A549 (cell line): ENCODE data around the gene QPCT. TPM values are rescaled to one million over a fixed set of nuclear protein-coding genes. Genes with fewer than 3 reads are reported as not detected.
"Not testable (repeated sequence)": the region's sequence is repeated elsewhere in the genome, so short reads cannot be mapped to it uniquely, and the experiment has no call there.

Experiments
- ATAC-seq, 2 experiments: fragments of 200-7000 bp in 1 of 2; fragments of >200 bp in 1 of 2; cut with Nextera tagmentation in 1 of 2; cut with Tn5 transposase in 1 of 2; 3 replicates each; pipeline versions ENCODE4 v1.8.0 to v1.9.1; 2018 to 2020; ENCODE audit warnings: mild to moderate bottlenecking in 1 of 2, moderate library complexity in 1 of 2
- CTCF ChIA-PET: fragments of 300-600 bp; sonication (Branson Sonifier 250); formaldehyde crosslinking; extraction: SDS; loops from one replicate; lab custom pipeline; 2021; ENCODE audit warnings: antibody characterized with exemption, inconsistent platforms; lab: Yijun Ruan, JAX
- POLR2A ChIA-PET: fragments of 350-600 bp; formaldehyde crosslinking; extraction: SDS; loops from one replicate; lab custom pipeline; 2021; ENCODE audit warnings: antibody characterized with exemption, inconsistent platforms; lab: Yijun Ruan, JAX
- DNase-seq, 2 experiments: peaks; one replicate each; pipeline versions ENCODE4 v3.0.0 to v3.0.0-alpha.2; 2011 to 2016; ENCODE audit warnings: low read depth in 1 of 2, low spot score in 1 of 2
- FAIRE-seq: peaks from 2 replicates; lab custom pipeline; 2011; peaks lifted over from hg19 to GRCh38; lab: Jason Lieb, UNC
- H3K27ac ChIP-seq, 2 experiments: fragments of >200 bp; sonication (Bioruptor Twin); formaldehyde crosslinking; 3 replicates each; pipeline ENCODE4 v1.5.1; 2016 to 2017
- H3K4me1 ChIP-seq: fragments of >200 bp; sonication (Bioruptor Twin); formaldehyde crosslinking; 3 replicates; pipeline ENCODE4 v1.6.1; 2016
- H3K4me2 ChIP-seq: fragments of >200 bp; sonication (Bioruptor Twin); formaldehyde crosslinking; 3 replicates; pipeline ENCODE4 v1.6.1; 2016
- H3K4me3 ChIP-seq: fragments of >200 bp; sonication (Bioruptor Twin); formaldehyde crosslinking; 3 replicates; pipeline ENCODE4 v1.5.1; 2016
- H3K9me3 ChIP-seq: fragments of >200 bp; sonication (Bioruptor Twin); formaldehyde crosslinking; 3 replicates; pipeline ENCODE4 v1.6.1; 2016
- CBX8 ChIP-seq: fragments of 200-600 bp; sonication (generic); IDR thresholded peaks from 2 replicates; pipeline ENCODE4 v1.6.1; 2016
- CEBPB ChIP-seq, 2 experiments: fragments of >200 bp in 1 of 2; sonication (Bioruptor Twin) in 1 of 2; formaldehyde crosslinking in 1 of 2; IDR thresholded peaks; 2 replicates each; pipeline ENCODE4 v1.6.1; 2012 to 2016
- EHF ChIP-seq: fragments of 250-450 bp; sonication (Bioruptor Pico); IDR thresholded peaks from 2 replicates; pipeline ENCODE4 v1.5.0; 2020; ENCODE audit warnings: mild to moderate bottlenecking
- FOSL2 ChIP-seq, 2 experiments: fragments of 450-650 bp in 1 of 2; fragments of >200 bp in 1 of 2; sonication (Bioruptor Twin) in 1 of 2; formaldehyde crosslinking; IDR thresholded peaks; 2 replicates each; pipeline versions ENCODE4 v1.5.0 to v1.6.1; 2016 to 2020; ENCODE audit warnings: mild to moderate bottlenecking in 1 of 2, moderate library complexity in 1 of 2
- FOXS1 ChIP-seq: fragments of 250-450 bp; sonication (Bioruptor Pico); IDR thresholded peaks from 2 replicates; pipeline ENCODE4 v1.5.0; 2020; ENCODE audit warnings: mild to moderate bottlenecking, moderate library complexity
- GATA3 ChIP-seq: IDR thresholded peaks from 2 replicates; pipeline ENCODE4 v1.6.1; 2012; ENCODE audit warnings: borderline replicate concordance
- JUN ChIP-seq, 2 experiments: fragments of >200 bp; sonication (Bioruptor Twin); formaldehyde crosslinking; IDR thresholded peaks; 2 replicates in 1 of 2; 3 replicates in 1 of 2; pipeline ENCODE4 v1.6.1; 2016 to 2017
- KDM5A ChIP-seq: fragments of 200-600 bp; sonication (generic); IDR thresholded peaks from 2 replicates; pipeline ENCODE4 v1.6.1; 2016; ENCODE audit warnings: antibody characterized with exemption, mild to moderate bottlenecking
- MYC ChIP-seq: IDR thresholded peaks from 2 replicates; pipeline ENCODE4 v1.6.1; 2012; ENCODE audit warnings: mild to moderate bottlenecking, inconsistent platforms, low read length, improper control_type of control experiment, borderline replicate concordance
- NFE2L2 ChIP-seq: fragments of 150-350 bp; conservative IDR thresholded peaks from 2 replicates; pipeline ENCODE4 v1.6.1; 2014; ENCODE audit warnings: low read length
- PHF8 ChIP-seq: fragments of 200-600 bp; sonication (generic); IDR thresholded peaks from 2 replicates; pipeline ENCODE4 v1.6.1; 2016; ENCODE audit warnings: low read depth, mild to moderate bottlenecking, antibody characterized with exemption, moderate library complexity, borderline replicate concordance
- POLR2A ChIP-seq: IDR thresholded peaks from 2 replicates; pipeline ENCODE4 v1.6.1; 2012; ENCODE audit warnings: mild to moderate bottlenecking, low read length
- RAD21 ChIP-seq, 2 experiments: fragments of >200 bp in 1 of 2; sonication (Bioruptor Twin) in 1 of 2; formaldehyde crosslinking in 1 of 2; IDR thresholded peaks in 1 of 2; conservative IDR thresholded peaks in 1 of 2; 2 replicates in 1 of 2; 3 replicates in 1 of 2; pipeline ENCODE4 v1.6.1; 2012 to 2018; ENCODE audit warnings: inconsistent platforms in 1 of 2
- RNF2 ChIP-seq: fragments of 200-600 bp; sonication (generic); IDR thresholded peaks from 2 replicates; pipeline ENCODE4 v1.6.1; 2016; ENCODE audit warnings: low read depth, mild to moderate bottlenecking, antibody characterized with exemption, moderate library complexity, borderline replicate concordance
- SMC3 ChIP-seq: fragments of >200 bp; sonication (Bioruptor Twin); formaldehyde crosslinking; IDR thresholded peaks from 3 replicates; pipeline ENCODE4 v1.6.1; 2018; ENCODE audit warnings: inconsistent platforms
- WGBS: methylation state at CpG from one replicate; pipeline ENCODE4 v1.1.6; 2017; ENCODE audit errors: missing lambda C conversion rate; 5-methylcytosine and 5-hydroxymethylcytosine counted together
- polyA minus RNA-seq: library from RNA; depleted of rRNA, polyadenylated mRNA; stranded (reverse); fragments of >200 nt; gene quantifications from 2 replicates; pipeline ENCODE4 v1.2.3, GENCODE V29; 2011; rRNA and poly(A)+ RNA removed
- polyA plus RNA-seq, 4 experiments: library from polyadenylated mRNA; depleted of rRNA in 3 of 4; stranded (reverse); fragments of >200 nt; fragmentation: RNase III in 1 of 4; extraction: RNeasy Plus Mini Kit Qiagen cat#74134 plus additional on column Dnase treatment in 1 of 4; gene quantifications; 2 replicates in 3 of 4; 3 replicates in 1 of 4; pipeline ENCODE4 v1.2.3, GENCODE V29; 2011 to 2017
- TF ChIP-seq, protein P1 (sequence below): fragments of >200 bp; sonication (Bioruptor Twin); formaldehyde crosslinking; IDR thresholded peaks from 3 replicates; pipeline ENCODE4 v1.6.1; 2016
- TF ChIP-seq, protein P2 (sequence below): IDR thresholded peaks from 2 replicates; pipeline ENCODE4 v1.6.1; 2012; ENCODE audit warnings: low read depth, borderline replicate concordance

The QPCT gene
- polyA plus RNA-seq (2011; rRNA removed) = 42.7 and 68.7 TPM in 2 replicates
- polyA plus RNA-seq (2012; cell fraction: cytosol; rRNA removed) = 6.6 and 9.2 TPM in 2 replicates
- polyA plus RNA-seq (2012; cell fraction: nucleus; rRNA removed) = 6.0 and 7.1 TPM in 2 replicates
- 16.6 to 20.0 TPM (median 18.7 TPM) in 3 replicates for polyA plus RNA-seq (2017; fragmentation: RNase III; extraction: RNeasy Plus Mini Kit Qiagen cat#74134 plus additional on column Dnase treatment)
- polyA minus RNA-seq = 42.8 and 63.3 TPM in 2 replicates

DNA sequence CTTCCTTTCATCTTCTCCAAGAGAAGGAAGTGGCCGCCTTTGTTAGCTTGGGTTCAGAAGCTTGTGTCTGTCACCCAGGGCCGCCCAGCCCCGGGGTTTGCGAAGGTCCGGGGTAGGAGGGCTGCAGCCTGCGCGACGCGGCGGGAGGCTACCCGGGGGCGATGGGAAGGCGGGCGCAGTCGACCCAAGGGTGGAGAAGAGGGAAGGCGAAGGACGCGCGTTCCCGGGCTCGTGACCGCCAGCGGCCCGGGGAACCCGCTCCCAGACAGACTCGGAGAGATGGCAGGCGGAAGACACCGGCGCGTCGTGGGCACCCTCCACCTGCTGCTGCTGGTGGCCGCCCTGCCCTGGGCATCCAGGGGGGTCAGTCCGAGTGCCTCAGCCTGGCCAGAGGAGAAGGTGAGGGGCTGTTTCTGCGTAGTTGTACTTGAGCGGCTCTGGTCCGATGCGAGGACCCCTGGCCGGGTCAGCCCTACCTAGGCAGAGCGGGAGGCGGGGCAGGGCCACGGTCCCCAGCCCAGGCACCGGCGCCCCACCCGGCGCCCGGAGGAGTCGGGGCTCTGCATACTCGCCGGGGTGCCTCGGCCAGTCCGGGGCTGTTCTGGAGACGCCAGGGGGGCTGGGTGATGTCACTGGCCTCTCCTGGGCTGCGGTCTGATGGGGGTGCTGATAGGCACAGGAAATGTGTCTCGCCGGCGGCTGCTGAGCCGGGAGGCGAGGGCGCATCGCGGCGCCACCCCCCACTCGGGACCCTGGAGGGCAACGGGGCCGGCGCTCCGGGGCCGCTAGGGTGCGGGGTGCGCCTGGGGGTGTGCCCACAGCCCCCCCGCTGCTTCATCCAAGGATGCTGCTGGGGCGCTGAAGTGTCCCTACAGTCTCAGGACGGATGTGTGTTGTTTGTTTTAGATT lies at the start of gene QPCT:
Gene QPCT, plus strand, starts transcription at position 178 of the 909 bp plus-strand sequence. Its CDS starts 102 bp downstream, at position 280.
- DNase-seq (peak; percentile 60 to 87), ATAC-seq (peak; percentile 83 to 87), FAIRE-seq (no peak)
- peaks cover 19% of the 10 kb centered on the region for H3K4me1 ChIP-seq
- WGBS = 3% methylated on average over 45 of the region's 73 CpGs
- H3K4me3 ChIP-seq = peak within 1 kb of the TSS; percentile 71
- POLR2A ChIA-PET = interaction anchor here (1.5 kb wide), 1 partner anchor 45 kb away, joined by 5 read pairs; no protein-coding TSS in a partner anchor
- peak within 1 kb of the TSS; percentile 69 to 87 for H3K27ac ChIP-seq
- CTCF ChIA-PET = interaction anchor here (0.7 to 5.2 kb wide), 5 partner anchors 15 to 533 kb away, joined by 4 to 42 read pairs (median 11); partner anchors contain the start of gene PRKD3
- peak within 1 kb of the TSS; percentile 95 for H3K4me2 ChIP-seq
- H3K9me3 ChIP-seq = no peaks in the 10 kb centered on the region
- TF ChIP-seq POLR2A = peak; percentile 32; the same call in 1 of the 2 replicates
- TF ChIP-seq JUN (IDR thresholded peaks at IDR 0.05) = peak in 1 of 2 experiments; percentile 26; a peak in 3 of 5 replicates
- 0 out of 2 replicates have a peak, but pooled peaks have one; percentile 40 for TF ChIP-seq RNF2
- TF ChIP-seq PHF8 = peak; percentile 72; the same call in 1 of the 2 replicates
- TF ChIP-seq, protein P1, sequence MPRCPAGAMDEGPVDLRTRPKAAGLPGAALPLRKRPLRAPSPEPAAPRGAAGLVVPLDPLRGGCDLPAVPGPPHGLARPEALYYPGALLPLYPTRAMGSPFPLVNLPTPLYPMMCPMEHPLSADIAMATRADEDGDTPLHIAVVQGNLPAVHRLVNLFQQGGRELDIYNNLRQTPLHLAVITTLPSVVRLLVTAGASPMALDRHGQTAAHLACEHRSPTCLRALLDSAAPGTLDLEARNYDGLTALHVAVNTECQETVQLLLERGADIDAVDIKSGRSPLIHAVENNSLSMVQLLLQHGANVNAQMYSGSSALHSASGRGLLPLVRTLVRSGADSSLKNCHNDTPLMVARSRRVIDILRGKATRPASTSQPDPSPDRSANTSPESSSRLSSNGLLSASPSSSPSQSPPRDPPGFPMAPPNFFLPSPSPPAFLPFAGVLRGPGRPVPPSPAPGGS = no peak
- no peak for TF ChIP-seq NFE2L2
- no peak for TF ChIP-seq CBX8
- TF ChIP-seq FOSL2 (IDR thresholded peaks at IDR 0.05) = no peak
- TF ChIP-seq FOSL2 (CRISPR knock-in tag; IDR thresholded peaks at IDR 0.05) = no peak
- TF ChIP-seq MYC = no peak
- TF ChIP-seq EHF (CRISPR knock-in tag) = no peak
- TF ChIP-seq, protein P2, sequence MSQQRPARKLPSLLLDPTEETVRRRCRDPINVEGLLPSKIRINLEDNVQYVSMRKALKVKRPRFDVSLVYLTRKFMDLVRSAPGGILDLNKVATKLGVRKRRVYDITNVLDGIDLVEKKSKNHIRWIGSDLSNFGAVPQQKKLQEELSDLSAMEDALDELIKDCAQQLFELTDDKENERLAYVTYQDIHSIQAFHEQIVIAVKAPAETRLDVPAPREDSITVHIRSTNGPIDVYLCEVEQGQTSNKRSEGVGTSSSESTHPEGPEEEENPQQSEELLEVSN = peak; percentile 74; the same call in 1 of the 2 replicates
- TF ChIP-seq FOXS1 (CRISPR knock-in tag) = no peak

DNA sequence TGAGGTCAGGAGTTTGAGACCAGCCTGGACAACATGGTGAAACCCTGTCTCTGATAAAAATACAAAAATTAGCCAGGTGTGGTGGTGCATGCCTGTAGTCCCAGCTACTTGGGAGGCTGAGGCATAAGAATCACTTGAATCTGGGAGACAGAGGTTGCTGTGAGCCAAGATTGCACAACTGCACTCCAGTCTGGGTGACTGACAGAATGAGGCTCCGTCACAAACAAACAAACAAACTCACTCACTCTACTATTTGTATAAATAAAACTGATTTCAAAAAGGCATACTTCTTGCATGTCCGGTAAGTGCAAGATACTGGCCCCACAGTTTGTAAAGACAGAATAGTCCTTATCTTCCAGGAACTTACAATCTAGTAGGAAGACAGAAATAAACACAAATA lies 49.6 kb upstream of the QPCT start:
- FAIRE-seq = not testable (repeated sequence)
- 86% methylated on average over 2 of the region's 2 CpGs for WGBS

DNA sequence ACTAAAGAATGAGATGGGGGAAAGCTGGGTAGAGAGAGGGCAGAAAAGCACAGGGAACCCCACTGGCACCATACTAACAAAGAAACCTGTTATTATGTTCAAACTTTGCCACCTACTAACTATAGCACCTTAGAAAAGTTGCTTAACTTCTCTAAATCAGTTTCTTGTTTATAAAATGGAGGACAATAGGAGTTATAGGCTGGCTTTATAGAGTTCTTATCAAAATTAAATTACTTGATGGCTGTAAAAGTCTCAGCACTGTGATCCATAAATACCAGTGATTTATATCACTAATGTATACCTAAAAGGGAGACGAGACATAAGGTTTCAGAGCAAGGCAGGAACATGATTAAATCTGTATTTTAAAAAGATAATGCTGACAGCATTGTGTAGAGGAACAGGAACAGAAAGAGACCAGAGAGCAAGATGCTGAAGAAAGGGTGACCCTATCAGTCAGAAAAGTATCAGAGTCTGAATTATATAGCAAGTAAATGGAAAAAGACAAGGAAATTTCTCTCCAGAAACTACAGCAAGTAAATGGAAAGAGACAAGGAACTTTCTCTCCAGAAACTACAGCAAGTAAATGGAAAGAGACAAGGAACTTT lies 48.9 kb upstream of the QPCT start:
- ChIA-PET POLR2A (no interaction called here), CTCF (no interaction called here)
- Histone ChIP-seq H3K9me3 (no peaks in the 10 kb centered on the region), H3K4me2 (no peak overlapping the region), H3K4me3 (no peak overlapping the region)
- no peak for DNase-seq
- no peak for ATAC-seq
- FAIRE-seq = no peak
- TF ChIP-seq SMC3 (no peak), GATA3 (no peak), RAD21 (conservative IDR thresholded peaks at IDR 0.05 in 1 of 2, IDR thresholded peaks at IDR 0.05 in 1 of 2) (no peak), EHF (CRISPR knock-in tag) (no peak), KDM5A (no peak)
- TF ChIP-seq, protein P2 = no peak
- TF ChIP-seq, all 56 proteins: peak for 0
- no peak overlapping the region for H3K27ac ChIP-seq
- peaks cover 3% of the 10 kb centered on the region; the same call in 2 of the 3 replicates for H3K4me1 ChIP-seq
- WGBS = 89% methylated on average over 1 of the region's 1 CpG

More for the DNA sequence above, 49.6 kb upstream of the QPCT start:
- H3K4me2 ChIP-seq, POLR2A ChIA-PET, H3K27ac ChIP-seq, DNase-seq, H3K9me3 ChIP-seq, ATAC-seq, CTCF ChIA-PET, H3K4me3 ChIP-seq, H3K4me1 ChIP-seq: not testable (repeated sequence)
- TF ChIP-seq CEBPB (IDR thresholded peaks at IDR 0.05) = peak in 1 of 2 experiments; percentile 56; a peak in 2 of 4 replicates
